ENCODE data around the gene ENTPD2. TPM values are rescaled to one million over a fixed set of nuclear protein-coding genes. Genes with fewer than 3 reads are reported as not detected.

Gene ENTPD2
- total RNA-seq, 2 experiments from 2014 or later: 0.16 TPM; not detected in 1

DNA sequence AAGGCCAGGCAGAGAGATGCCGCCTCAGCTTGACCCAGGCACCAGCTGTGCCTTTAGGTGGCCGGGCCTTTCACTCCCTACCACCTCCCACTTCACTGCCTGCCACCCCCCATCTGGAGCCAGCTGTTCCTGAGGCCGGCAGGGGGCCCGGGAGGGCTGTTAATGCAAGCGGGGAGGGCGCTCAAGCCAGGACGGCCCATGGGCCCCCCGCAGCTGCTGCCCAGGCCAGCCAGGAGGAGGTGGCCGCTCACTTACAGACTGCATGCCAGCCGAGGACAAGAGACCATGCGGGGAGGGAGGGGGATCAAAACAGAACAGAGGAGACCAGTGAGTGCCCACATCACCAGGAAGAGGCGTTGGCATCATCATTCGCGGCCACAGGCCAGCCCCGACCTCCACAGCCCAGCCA lies 30.3 kb downstream of the ENTPD2 start:
- TF ChIP-seq EZH2phosphoT487 (IDR thresholded peaks at IDR 0.05; ENCODE audit: borderline replicate concordance, low read depth, low read length): no peak
- TF ChIP-seq, protein P1, sequence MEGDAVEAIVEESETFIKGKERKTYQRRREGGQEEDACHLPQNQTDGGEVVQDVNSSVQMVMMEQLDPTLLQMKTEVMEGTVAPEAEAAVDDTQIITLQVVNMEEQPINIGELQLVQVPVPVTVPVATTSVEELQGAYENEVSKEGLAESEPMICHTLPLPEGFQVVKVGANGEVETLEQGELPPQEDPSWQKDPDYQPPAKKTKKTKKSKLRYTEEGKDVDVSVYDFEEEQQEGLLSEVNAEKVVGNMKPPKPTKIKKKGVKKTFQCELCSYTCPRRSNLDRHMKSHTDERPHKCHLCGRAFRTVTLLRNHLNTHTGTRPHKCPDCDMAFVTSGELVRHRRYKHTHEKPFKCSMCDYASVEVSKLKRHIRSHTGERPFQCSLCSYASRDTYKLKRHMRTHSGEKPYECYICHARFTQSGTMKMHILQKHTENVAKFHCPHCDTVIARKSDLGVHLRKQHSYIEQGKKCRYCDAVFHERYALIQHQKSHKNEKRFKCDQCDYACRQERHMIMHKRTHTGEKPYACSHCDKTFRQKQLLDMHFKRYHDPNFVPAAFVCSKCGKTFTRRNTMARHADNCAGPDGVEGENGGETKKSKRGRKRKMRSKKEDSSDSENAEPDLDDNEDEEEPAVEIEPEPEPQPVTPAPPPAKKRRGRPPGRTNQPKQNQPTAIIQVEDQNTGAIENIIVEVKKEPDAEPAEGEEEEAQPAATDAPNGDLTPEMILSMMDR (conservative IDR thresholded peaks at IDR 0.05; ENCODE audit: low read length): no peak
- peaks cover 28% of the 10 kb centered on the region for H3K4me1 ChIP-seq (ENCODE audit: insufficient read depth, low read length, poor library complexity, severe bottlenecking)
- DNase-seq (ENCODE audit: low spot score): no peak
- H3K36me3 ChIP-seq (ENCODE audit: insufficient read depth, low read length): no peaks in the 10 kb centered on the region
- intact Hi-C loops (cut with micrococcal nuclease; ENCODE audit: unreplicated experiment): no loop called here
- no peak overlapping the region for H2AFZ ChIP-seq (ENCODE audit: low read length)
- H3K79me2 ChIP-seq (ENCODE audit: insufficient read depth, low read depth, low read length): no peaks in the 10 kb centered on the region
- no peaks in the 10 kb centered on the region for H4K20me1 ChIP-seq (ENCODE audit: insufficient read depth, low read length)
- CTCF ChIA-PET (ENCODE audit: unreplicated experiment): no interaction called here
- H3K9me3 ChIP-seq (ENCODE audit: low read length): no peaks in the 10 kb centered on the region
- H3K9me2 ChIP-seq (ENCODE audit: insufficient read depth, low read length): no peaks in the 10 kb centered on the region
- POLR2A ChIA-PET: no interaction called here
- no peak overlapping the region for H3K4me2 ChIP-seq (ENCODE audit: low read length)
- no TSS peak for BruUV-seq (replicated peaks)
- H3K27ac ChIP-seq (ENCODE audit: low read depth, low read length, poor library complexity, severe bottlenecking): no peak overlapping the region
- H3K4me3 ChIP-seq (ENCODE audit: low read depth, low read length, poor library complexity, severe bottlenecking): no peak overlapping the region

DNA sequence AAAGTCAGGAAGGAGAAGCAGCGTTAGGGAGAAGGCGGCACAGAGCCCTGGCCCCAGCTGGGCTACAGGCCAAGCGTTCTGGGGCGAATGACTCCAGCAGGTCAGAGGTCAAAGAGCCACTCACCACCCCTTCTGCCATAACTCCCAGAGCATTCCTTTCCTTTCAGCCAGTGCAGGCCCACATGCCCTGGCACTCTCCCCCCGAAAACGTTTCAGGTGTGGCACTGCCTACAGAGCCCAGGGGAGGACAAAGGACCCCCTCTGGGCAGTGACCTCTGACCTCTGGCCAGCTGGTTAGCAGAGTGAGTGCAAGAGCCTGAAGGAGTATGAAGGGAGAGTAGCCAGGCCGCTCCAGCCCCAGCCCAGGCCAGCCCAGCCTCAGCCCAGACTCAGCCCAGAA lies 30.7 kb downstream of the ENTPD2 start:
- H3K4me2 ChIP-seq (ENCODE audit: low read length): no peak overlapping the region
- H3K9me2 ChIP-seq (ENCODE audit: insufficient read depth, low read length): no peaks in the 10 kb centered on the region
- ChIA-PET POLR2A (no interaction called here), CTCF (ENCODE audit: unreplicated experiment) (no interaction called here)
- H3K4me1 ChIP-seq (ENCODE audit: insufficient read depth, low read length, poor library complexity, severe bottlenecking): peaks cover 26% of the 10 kb centered on the region
- H2AFZ ChIP-seq (ENCODE audit: low read length): no peak overlapping the region
- no peak overlapping the region for H3K27ac ChIP-seq (ENCODE audit: low read depth, low read length, poor library complexity, severe bottlenecking)
- H3K4me3 ChIP-seq (ENCODE audit: low read depth, low read length, poor library complexity, severe bottlenecking): no peak overlapping the region
- no peak for DNase-seq (ENCODE audit: low spot score)
- no peak for TF ChIP-seq EZH2phosphoT487 (IDR thresholded peaks at IDR 0.05; ENCODE audit: borderline replicate concordance, low read depth, low read length)
- TF ChIP-seq, protein P1 (conservative IDR thresholded peaks at IDR 0.05; ENCODE audit: low read length): no peak
- no peaks in the 10 kb centered on the region for H3K36me3 ChIP-seq (ENCODE audit: insufficient read depth, low read length)
- H3K79me2 ChIP-seq (ENCODE audit: insufficient read depth, low read depth, low read length): no peaks in the 10 kb centered on the region
- no TSS peak for BruUV-seq (replicated peaks)
- no peaks in the 10 kb centered on the region for H4K20me1 ChIP-seq (ENCODE audit: insufficient read depth, low read length)
- no peaks in the 10 kb centered on the region for H3K9me3 ChIP-seq (ENCODE audit: low read length)
- intact Hi-C loops (cut with micrococcal nuclease; ENCODE audit: unreplicated experiment): no loop called here

DNA sequence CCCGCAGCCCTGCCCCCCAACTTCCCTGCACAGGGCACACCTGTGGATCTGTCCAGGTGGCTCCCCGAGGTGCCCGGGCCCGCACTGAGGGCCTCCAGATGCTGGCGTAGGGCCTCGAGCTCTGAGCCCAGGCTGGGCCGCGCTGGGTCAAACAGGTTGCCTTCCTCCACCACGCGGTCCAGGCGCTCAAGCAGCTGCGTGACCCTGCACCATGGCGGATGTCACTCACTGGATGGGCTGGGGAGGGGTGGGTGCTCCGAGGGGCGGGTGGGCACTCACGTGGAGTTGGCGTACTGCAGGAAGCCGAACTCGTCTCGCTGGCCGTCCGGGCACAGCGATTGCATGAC lies 31.2 kb downstream of the ENTPD2 start:
- BruUV-seq (replicated peaks): no TSS peak
- TF ChIP-seq, protein P1 (conservative IDR thresholded peaks at IDR 0.05; ENCODE audit: low read length): no peak
- TF ChIP-seq EZH2phosphoT487 (IDR thresholded peaks at IDR 0.05; ENCODE audit: borderline replicate concordance, low read depth, low read length): no peak
- intact Hi-C loops (cut with micrococcal nuclease; ENCODE audit: unreplicated experiment): no loop called here
- H3K9me2 ChIP-seq (ENCODE audit: insufficient read depth, low read length): no peaks in the 10 kb centered on the region
- H4K20me1 ChIP-seq (ENCODE audit: insufficient read depth, low read length): no peaks in the 10 kb centered on the region
- no peak overlapping the region for H3K4me2 ChIP-seq (ENCODE audit: low read length)
- no peak for DNase-seq (ENCODE audit: low spot score)
- H2AFZ ChIP-seq (ENCODE audit: low read length): no peak overlapping the region
- H3K27ac ChIP-seq (ENCODE audit: low read depth, low read length, poor library complexity, severe bottlenecking): no peak overlapping the region
- ChIA-PET CTCF (ENCODE audit: unreplicated experiment) (interaction anchor here (0.9 kb wide), 1 partner anchor 13 kb away, joined by 3 read pairs; no protein-coding TSS in a partner anchor), POLR2A (interaction anchor here (0.8 kb wide), 1 partner anchor 212 kb away, joined by 3 read pairs; no protein-coding TSS in a partner anchor)
- no peaks in the 10 kb centered on the region for H3K9me3 ChIP-seq (ENCODE audit: low read length)
- H3K4me1 ChIP-seq (ENCODE audit: insufficient read depth, low read length, poor library complexity, severe bottlenecking): peaks cover 26% of the 10 kb centered on the region
- no peaks in the 10 kb centered on the region for H3K79me2 ChIP-seq (ENCODE audit: insufficient read depth, low read depth, low read length)
- H3K36me3 ChIP-seq (ENCODE audit: insufficient read depth, low read length): no peaks in the 10 kb centered on the region
- no peak overlapping the region for H3K4me3 ChIP-seq (ENCODE audit: low read depth, low read length, poor library complexity, severe bottlenecking)

Measured in OCI-LY7 (cell line).